Neural cell (in vitro differentiated cells): Measurements from ENCODE around the gene TAF10.

Experiments
- CTCF ChIP-seq: fragments of 450-650 bp; IDR thresholded peaks from 2 replicates; pipeline ENCODE4 v1.5.1; 2014; ENCODE audit warnings: antibody characterized with exemption, mild to moderate bottlenecking, moderate library complexity; ENCODE audit not compliant: poor library complexity, severe bottlenecking
- EP300 ChIP-seq: fragments of 450-650 bp; conservative IDR thresholded peaks from 2 replicates; pipeline ENCODE4 v1.6.1; 2014; ENCODE audit warnings: antibody characterized with exemption, mild to moderate bottlenecking, moderate library complexity; ENCODE audit not compliant: poor library complexity, severe bottlenecking
- EZH2 ChIP-seq: fragments of 200-600, 300-800 bp; shearing (Covaris generic), sonication (generic); IDR thresholded peaks from 2 replicates; pipeline ENCODE4 v1.6.1; 2014; ENCODE audit warnings: antibody characterized with exemption, low read length, borderline replicate concordance, mild to moderate bottlenecking; ENCODE audit not compliant: insufficient read depth, poor library complexity, severe bottlenecking
- MXI1 ChIP-seq: fragments of 450-650 bp; conservative IDR thresholded peaks from 2 replicates; pipeline ENCODE4 v1.6.1; 2014; ENCODE audit warnings: antibody characterized with exemption, mild to moderate bottlenecking; ENCODE audit not compliant: poor library complexity, severe bottlenecking
- POLR2AphosphoS5 ChIP-seq: IDR thresholded peaks from 2 replicates; pipeline ENCODE4 v1.6.1; 2012
- SMC3 ChIP-seq: fragments of 450-650 bp; conservative IDR thresholded peaks from 2 replicates; pipeline ENCODE4 v1.6.1; 2014; ENCODE audit warnings: antibody characterized with exemption, mild to moderate bottlenecking, moderate library complexity; ENCODE audit not compliant: poor library complexity

GRCh38 chr11:6652182-6652581 is 40.2 kb upstream of the TAF10 start:
- no peak for TF ChIP-seq CTCF
- TF ChIP-seq MXI1: no peak
- no peak for TF ChIP-seq EP300
- TF ChIP-seq POLR2AphosphoS5: no peak
- no peak for TF ChIP-seq EZH2
- no peak for TF ChIP-seq SMC3
